DOHH2 (cell line): Measurements from ENCODE around the gene SHCBP1L.

ENCODE experiments used
- EZH2phosphoT487 ChIP-seq: fragments of 200-600 bp; sonication (generic); IDR thresholded peaks from 2 replicates; pipeline ENCODE4 v1.6.1; 2017; ENCODE audit warnings: borderline replicate concordance, mild to moderate bottlenecking, antibody characterized with exemption, low read length, moderate library complexity, mixed read lengths
- TF ChIP-seq, protein P1 (sequence below): fragments of 200-600 bp; sonication (generic); IDR thresholded peaks from one replicate; pipeline ENCODE4 v1.5.1; 2014; ENCODE audit warnings: antibody characterized with exemption, mild to moderate bottlenecking, low read depth, low read length; ENCODE audit not compliant: poor library complexity, severe bottlenecking

DNA sequence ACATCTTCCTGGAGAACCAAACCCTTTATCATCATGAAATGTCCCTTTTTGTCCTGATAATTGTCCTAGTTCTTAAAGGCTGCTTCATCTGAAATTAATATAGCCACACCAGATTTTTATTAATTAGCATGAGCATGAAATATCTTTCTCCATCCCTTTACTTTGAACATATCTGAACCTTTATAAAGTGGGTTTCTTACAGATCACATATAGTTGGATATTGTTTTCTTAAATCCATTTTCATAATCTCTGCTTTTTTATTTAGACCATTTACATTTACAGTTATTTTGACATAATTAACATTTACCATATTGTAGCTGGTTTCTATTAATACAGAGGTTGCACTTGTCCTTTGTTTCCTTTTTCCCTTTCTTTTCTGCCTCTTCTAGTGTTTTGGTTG is 17.2 kb downstream of the SHCBP1L start:
- TF ChIP-seq, protein P1, sequence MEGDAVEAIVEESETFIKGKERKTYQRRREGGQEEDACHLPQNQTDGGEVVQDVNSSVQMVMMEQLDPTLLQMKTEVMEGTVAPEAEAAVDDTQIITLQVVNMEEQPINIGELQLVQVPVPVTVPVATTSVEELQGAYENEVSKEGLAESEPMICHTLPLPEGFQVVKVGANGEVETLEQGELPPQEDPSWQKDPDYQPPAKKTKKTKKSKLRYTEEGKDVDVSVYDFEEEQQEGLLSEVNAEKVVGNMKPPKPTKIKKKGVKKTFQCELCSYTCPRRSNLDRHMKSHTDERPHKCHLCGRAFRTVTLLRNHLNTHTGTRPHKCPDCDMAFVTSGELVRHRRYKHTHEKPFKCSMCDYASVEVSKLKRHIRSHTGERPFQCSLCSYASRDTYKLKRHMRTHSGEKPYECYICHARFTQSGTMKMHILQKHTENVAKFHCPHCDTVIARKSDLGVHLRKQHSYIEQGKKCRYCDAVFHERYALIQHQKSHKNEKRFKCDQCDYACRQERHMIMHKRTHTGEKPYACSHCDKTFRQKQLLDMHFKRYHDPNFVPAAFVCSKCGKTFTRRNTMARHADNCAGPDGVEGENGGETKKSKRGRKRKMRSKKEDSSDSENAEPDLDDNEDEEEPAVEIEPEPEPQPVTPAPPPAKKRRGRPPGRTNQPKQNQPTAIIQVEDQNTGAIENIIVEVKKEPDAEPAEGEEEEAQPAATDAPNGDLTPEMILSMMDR, result no peak
- TF ChIP-seq EZH2phosphoT487, result no peak
